SW480 (cell line): ENCODE measurements around the gene PRRT4.

Experiments used
- DNase-seq: peaks from one replicate; pipeline ENCODE4 v3.0.0-alpha.2; 2016; ENCODE audit warnings: low spot score

Gene PRRT4

DNA sequence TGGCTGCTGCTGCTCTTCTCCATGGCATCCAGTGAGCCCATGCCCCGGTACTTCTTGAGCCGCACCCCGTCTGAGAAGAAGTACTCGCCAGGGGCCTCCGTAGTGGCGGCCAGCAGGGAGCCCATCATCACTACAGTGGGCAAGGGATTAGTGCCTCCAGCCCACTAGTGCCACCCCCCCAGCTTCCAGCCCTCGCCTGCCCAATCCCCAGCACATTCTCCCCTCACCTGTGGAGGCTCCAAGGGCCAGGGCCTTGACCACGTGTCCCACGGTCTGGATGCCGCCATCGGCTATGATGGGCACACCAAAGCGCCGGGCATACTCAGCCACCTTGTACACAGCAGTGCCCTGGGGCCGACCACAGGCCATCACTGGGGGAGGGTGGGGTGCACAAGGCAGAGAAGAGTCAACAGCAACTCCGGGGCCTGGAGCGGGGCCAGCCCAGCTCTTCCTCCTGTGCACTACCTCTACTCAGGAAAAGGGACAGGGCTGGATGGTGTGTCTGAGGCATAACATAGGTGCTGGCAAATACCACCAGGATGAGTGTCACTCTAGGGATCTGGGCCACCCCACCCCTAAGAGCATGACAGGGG is 33.5 kb upstream of the PRRT4 start:
- DNase-seq = no peak

DNA sequence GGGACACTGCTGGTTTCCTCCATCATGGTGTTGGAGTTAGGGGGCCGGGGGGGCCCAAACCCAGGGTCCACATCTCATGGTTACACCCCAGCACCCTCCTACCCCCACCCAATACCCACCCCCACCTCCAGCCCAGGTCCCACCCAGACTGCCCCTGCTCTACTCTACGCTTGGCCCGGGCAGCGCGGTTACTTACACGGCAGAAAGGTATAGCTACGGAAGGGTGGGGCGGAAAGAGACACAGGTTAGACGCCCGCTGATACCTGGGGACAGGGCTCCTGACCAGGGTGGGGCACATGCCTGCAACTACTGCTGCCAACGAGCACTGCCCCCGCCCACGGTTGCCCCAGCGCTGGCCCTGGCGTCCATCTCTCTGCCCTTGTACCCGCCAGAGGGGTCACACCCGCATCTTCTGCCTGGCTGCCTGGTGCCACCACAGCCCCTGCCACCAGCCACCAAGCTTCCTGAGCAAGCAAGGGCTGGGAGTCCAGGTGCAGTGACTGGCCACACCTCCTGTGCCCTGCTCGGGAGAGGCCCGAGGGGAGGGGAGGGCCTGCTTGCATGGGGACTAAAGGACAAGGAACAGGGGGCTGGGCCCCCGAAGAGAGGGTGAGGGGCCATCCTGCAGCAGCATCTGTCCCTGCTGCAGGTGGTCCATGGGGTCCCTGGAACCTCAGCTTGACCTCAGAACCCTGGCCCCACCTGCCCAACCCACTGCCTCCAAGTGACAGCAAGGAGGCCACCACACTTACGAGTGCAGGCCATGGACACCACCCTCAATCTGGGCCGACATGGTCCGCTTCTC is 32.2 kb upstream of the PRRT4 start:
- no peak for DNase-seq

DNA sequence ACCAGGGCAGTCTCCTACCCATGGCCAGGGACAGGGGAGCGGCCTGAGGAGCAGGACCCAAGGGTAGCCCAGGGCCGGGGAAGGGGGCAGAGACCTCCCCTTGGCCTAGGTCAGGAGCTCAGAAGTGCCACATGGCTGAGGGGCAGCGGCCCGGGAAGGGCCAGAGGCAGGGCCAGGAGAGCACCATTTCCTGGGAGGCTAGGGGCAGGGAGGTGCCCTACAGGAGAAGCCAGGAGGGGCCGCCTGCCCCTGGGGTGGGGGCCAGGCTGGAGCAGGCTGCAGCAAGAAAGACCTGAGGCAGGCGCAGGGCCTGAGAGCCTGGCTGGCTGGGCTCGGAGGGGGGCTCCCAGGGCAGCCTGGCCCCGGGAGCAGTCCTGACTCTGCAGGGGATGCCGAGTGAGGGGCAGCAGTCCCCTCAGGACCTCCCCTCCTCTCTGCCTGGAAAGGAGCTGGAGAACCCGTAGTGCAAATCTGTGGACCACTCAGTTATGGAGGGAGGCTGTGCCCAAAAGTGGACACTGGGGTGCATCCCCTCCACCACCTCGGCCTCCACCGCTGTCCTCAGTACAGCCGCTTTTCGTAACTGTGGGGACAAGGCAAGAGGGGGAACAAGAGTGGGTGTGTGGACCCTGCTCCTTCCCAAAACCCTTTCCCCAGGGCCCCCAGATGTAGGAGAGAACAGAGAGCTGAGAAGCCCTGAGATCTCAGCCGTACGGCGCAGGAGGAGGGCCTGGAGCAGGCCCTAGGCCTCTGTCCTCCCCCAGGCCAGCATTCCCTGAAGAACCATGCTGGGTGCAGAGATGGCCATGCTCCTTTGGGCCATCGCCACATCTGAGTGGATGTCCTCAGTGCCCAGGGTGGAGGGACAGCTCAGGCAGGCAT is 31.2 kb upstream of the PRRT4 start:
- no peak for DNase-seq

DNA sequence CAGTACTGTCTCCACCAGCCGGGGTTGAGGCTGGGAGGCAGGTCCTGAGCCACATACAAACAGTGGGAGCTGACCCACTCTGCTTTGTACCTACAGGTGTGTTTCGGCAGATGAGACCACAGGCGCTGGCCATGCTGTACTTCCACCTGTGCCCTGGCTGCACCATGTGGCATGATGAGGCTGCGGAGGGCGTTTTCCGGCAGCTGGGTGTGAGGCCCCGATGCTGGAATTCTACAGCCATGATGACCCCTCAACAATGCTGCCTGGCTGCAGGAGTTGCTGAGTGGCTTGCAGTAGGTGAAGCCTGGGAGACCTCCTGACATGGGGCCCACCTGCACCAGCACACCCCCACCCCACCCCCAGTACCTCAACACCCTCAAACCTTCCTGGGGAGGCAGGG is 30.3 kb upstream of the PRRT4 start:
- DNase-seq = no peak

DNA sequence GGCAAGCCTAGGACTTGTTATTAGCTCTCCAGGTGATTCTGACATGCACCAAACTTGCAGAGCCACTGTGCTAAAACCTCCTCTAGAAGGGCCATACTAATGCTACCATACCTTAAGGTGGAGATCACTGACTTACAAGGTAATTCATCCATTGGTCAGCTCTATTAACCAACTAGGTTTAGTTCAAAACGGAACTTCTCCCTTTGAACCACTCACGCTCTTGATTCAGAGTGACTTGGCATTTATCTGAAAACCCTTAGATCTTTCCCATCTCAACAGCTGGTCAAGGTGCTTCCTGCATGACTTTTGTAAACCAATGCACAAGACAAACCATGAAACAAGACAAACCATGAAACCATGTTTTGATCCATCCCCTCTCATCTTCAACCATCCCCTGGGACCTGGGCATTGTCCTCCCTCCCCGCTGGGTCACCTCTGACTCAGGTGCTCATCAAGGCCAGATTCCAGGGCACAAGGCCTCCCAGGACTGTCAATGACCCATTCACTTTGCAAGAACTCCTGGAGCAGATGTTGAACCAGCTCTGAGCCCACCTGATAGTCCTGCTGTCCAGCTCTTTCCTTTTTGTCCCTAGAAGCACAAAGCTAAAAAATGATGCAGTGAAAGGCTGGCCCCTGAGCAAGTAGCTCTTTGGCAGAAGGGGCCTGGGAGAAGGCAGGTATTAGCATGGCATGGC is 29.5 kb upstream of the PRRT4 start:
- DNase-seq = no peak

DNA sequence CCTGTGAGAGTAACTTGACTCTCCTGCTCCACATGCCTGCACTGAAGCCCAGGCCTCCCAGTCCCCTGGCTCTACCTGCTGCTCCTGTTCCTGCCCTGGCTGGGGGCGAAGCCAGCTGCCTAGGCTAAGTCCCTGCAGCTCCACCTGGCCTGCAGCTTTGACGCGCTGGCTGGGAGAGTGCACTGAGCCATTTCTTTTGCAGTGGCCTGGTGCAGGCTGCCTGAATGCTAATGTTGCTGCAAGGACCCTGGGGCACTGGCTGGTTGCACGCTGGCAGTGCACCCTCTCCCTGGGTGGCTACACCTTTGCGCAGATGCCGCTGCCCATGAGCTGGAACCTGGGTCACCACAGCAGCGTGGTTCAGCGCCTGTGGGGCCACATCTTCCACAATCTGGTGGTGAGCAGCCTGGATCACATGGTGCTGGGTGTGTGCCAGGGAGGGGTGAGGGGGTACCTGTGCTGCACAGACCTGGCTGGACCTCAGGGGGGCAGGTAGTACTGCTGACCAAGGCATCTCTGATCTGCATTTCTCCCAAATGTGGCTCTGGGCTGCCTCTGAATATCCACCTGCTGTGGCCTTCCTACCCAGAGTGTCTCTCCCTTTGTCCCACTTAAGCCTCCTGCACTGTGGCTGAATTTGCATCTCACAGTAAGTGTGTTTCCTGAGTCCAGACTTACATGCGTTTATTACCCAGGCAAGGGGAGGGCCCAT is 28.3 kb upstream of the PRRT4 start:
- no peak for DNase-seq

DNA sequence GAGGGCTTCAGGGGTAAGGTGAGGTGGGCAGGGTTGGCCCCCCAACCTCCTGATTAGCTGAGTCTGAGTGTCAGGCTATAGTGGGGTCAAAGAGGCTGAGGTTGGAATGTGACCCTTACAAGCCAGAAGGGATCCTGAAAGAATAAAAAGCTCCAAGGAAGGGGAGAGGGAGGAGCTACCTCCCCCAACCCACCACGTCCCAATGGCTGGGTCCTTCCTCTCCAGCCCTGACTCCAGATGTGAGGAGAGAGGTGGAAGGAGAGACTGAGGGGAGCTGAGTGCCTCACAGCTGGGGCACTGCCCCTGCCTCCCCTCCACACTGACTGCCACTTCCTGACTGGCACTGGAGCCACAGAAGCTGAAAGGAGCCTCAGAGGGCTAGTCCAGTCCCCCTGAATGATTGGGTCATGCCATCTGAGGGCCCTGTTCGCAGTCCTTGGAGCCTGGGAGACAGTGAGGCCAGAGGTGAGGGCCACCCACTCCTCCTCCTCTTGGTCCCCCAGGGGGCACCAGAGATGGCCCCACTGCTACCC is 27.7 kb upstream of the PRRT4 start:
- no peak for DNase-seq

DNA sequence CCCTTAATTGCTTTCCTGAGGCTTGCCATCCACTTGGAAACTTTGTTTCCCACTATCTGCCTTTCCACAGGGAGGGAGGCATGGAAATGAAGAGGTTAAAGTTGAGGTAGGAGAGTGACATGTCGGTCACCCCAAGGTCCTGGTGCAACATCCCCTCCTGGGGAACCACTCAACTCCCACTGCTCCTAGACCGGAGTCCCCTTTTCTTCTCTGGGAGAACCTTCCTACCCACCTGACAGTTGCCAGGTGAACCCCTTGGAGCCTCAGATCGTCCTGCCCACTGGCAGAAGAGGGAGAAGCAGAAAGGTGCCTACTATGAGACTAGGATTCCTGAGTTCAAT is 26.6 kb upstream of the PRRT4 start:
- DNase-seq = no peak

DNA sequence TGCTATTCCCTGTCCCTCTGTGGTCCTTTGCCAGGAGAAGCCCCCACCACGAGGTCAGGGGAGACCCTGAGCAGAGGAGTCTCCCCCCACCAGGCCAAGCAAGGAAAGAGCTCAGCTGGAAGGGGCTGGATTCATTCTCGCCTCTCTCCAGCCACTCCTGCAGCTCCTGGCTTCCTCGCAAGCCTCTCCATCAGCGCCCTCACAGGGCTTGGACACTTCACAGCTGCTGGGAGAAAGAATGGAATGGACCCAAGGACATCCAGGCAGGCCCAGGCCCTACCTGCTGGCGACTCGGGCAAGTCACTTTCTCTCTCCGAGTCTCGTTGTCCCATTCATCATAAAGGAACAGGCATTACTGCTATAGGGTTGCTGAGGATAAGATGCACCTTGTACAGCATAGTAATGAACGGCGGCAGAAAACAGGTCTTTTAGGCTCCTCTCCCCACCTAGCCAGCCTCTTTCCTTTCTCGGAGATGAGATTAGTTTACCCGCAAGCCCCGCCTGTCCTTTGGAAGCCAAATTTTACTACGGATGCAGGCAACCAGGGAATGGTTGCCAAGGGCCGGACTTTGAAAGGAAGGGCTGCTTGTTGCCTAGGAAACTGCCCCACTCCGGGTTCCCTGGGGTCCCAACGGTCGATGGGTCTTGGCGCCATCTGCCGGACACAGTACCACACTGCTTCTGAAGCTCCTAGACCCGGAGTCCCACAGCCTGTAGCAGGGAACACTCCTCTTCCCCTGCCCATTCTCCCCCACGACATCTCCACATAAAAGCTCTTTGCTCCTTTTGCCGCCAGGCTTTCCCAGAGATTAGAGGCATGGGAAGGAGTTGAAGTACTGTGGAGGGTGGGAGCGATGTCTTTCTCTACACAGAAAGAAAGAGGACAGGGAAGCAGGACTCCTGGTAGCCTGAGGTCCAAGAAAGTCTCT is 26.0 kb upstream of the PRRT4 start:
- peak; percentile 57 for DNase-seq

DNA sequence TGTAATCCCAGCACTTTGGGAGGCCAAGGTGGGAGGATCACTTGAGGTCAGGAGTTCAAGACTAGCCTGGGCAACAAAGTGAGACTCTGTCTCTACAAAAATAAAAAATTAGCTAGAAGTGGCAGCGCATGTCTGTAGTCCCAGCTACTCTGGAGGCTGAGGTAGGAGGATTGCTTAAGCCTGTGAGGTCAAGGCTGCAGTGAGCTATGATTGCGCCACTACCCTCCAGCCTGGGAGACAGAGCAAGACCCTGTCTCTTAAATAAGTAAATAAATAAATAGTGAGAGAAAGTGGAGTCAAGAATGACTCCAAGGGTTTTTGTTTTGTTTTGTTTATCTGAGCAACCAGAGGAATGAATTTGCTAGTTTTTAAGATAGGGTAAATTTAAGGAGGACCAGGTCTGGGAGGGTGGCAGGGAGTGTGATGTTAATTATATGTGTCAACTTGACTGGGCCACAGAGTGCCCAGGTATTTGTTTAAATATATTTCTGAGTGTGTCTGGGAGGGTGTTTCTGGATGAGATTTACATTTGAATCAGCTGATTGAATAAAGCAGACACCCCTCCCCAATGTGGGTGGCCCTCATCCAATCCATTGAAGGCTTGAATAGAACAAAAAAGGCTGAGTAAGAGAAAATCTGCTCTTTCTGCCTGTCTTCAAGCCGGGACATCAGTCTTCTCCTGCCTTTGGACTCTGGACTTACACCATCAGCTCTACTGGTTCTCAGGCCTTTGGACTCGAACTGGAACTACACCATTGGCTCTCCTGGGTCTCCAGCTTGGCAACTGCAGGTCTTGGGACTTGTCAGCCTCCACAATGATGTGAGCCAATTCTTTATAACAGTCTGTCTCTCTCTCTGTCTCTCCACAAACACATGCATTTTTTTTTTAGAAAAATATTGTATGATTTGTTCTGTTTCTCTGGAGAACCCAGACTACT is 24.8 kb upstream of the PRRT4 start:
- DNase-seq = no peak

DNA sequence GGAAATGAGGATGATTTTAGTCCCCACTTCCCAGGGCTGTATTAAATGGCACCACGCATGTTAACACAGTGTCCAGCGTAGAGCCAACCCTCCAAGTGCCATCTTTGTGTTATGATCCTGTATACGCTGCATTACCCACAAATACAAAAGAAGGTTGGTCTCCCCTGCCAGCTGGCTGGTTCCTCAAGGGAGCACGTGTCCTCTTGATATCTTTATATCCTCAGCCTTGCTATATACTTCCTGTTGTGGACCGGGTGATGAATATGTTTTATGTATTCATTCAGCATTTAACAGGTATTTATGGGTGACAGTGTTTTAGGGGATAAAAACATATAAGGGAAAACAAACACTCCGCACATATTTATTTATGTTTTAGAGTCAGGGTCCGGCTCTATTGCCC is 23.2 kb upstream of the PRRT4 start:
- no peak for DNase-seq

DNA sequence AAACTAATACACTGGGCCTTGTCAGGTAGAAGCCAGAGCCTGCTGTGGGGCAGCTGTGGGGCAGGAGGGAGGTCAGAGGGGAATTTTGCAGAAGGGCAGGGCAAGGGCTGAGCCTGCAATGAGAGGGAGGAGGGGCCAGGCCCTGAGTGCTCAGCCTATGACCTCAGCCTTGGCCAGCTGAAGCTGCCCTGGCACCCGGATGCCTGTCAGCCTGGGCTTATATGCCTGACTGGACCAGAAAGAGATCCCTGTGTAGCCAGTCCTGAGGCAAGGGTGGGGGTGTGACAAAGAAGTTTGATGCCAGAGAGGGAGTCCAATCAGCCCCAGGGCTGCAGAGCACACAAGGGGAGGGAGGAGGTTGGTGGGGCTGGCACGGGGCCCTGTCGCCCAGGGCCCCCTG is 22.3 kb upstream of the PRRT4 start:
- DNase-seq = no peak

DNA sequence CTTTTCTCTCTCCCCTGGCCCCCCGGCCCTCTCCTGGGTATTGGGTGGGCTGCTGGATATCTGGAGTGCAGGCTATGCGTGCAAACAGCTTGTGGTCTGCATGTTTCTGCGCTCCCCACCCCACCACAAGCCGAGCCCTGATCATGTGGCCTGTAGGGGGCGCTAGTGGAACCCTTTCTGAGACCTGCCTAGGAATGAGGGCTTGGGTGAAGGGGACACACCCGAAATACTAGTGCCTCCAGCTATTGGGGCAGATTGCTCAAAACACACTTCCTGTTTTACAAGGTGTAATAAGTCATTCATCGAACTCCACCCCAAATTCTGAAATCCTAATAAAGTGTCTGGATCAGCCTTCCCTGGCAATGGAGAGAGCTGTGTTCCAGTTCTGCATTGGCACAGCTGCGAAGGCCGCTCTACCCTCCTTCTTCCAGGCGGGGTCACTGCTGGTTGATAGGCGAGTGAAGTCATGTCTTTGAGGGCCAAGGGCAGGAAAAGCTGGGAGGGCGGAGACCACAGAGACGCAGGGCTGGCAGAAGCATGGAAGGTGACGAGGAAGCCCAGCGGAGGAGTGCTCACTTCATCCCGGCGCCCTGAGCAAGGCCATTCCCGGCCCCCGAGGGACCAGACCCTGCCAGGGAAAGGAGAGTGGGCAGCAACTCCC is 19.8 kb upstream of the PRRT4 start:
- DNase-seq = no peak

DNA sequence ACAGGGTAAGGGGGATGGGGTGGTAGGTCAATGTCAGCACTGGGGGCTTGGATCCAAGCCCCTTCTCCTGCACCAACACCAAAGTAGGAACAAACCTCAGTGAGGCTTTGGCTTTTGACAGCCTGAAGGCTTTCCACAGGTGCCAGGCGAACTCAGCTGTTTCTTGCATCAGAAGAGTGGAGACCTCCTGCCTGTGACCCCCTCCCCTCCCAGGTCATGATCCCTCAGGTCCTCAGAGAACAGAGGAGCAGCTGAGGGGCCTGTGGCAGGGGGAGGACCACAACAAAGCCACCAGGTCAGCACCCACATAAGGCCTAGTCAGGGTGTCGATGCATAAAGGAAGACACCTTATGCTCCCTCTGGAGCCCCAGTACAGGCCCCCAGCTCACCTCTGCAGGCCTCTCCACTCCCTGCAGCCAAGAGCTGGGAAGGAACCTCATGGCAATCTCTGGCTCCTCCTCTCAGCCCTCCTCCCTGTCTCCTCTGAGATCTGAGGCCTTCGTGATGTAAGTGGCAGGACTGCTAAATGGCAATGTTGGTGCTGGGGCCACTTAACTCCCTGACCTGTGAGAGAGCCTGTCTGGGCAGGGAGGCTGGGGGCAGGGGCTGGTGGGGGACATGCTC is 19.1 kb upstream of the PRRT4 start:
- DNase-seq = no peak

DNA sequence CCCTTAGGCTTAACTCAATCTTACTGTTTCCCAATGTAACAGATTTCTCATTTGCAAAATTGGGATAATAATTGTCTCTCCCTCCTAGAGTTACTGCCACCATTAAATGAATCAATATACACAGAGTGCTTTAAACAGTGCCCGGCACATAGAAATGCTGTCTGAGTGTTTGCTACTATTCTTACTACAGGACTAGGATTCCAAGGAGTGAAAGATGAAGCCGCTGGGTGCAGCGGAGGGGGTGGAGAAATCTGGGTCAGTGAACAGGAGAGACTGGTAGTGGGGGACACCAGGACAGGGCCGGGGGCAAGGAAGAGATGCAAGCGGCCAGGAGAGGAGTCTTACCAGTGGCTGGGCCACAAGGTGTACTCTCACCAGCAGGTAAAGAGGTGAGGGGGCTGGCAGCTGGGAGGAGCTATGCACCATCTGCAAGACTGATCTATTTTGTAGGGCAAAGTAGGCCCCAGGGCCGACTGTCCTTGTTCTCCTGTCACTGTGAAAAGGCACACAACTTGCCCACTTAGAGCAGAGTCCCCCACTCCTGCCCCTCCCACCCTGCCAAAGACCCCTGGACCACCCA is 18.5 kb upstream of the PRRT4 start:
- no peak for DNase-seq

DNA sequence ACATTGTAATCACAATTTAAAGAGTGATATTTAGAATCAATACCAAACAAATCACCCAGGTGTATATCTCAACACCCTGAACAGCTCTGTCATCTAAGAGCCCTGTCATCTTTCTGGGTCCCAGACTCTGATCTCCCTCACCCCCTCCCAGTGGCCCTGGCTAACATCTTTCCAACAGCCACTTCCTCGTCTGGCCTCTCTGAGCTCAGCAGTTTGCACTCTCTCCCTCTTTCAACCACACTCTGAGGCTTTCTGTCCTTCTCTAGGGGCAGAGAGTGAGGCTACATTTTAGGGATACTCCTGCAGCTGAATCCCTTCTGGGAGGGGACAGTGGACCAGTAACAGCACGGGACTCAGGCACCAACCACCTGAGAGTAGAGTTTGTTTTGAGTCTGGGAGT is 17.1 kb upstream of the PRRT4 start:
- DNase-seq = no peak

DNA sequence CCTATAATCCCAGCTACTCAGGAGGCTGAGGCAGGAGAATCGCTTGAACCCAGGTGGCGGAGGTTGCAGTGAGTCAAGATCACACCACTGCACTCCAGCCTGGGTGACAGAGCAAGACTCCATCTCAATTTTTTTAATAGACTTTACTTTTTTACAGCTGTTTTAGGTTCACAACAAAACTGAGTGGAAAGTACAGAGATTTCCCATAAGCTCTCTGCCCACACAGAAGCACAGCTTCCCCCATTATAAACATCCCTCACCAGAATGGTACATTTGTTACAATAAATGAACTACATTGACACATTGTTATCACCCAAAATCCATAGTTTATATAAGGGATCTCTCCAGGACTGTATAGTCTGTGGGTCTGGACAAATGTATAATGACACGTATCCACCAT is 14.6 kb upstream of the PRRT4 start:
- no peak for DNase-seq

DNA sequence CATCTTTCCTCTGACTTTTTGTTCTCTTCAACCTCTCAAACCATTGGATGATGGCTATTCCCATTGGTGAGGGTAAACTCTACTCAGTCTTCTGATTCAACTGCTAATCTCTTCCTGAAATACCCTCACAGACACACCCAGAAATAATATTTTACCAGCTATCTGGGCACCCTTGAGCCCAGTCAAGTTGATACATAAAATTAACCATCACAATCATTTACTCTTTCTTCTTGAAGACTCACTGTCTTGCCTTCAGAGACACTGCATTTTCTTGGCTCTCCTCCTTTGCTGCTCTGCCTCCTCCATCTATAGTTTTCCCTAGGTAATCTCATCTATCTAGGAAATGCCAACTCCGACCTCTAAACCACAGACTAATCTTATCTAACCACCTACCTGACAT is 12.6 kb upstream of the PRRT4 start:
- no peak for DNase-seq
